NCI-H524 (cell line): ENCODE results near the gene SAYSD1.

ENCODE experiments used
- DNase-seq, 2 experiments: peaks; one replicate each; lab custom pipeline; 2025; lab: John Stamatoyannopoulos, UW

SAYSD1 gene

GRCh38 chr6:39058471-39059147 is 56.4 kb downstream of the SAYSD1 start:
- DNase-seq = no peak

GRCh38 chr6:39057251-39058155 is 57.5 kb downstream of the SAYSD1 start:
- DNase-seq = no peak

- DNase-seq = no peak
These were observed 58.3 kb downstream of the SAYSD1 start for GRCh38 chr6:39056681-39057080.

GRCh38 chr6:39056191-39056590 is 58.8 kb downstream of the SAYSD1 start:
- no peak for DNase-seq

- DNase-seq = no peak
These were observed 59.3 kb downstream of the SAYSD1 start for GRCh38 chr6:39055661-39056060.

GRCh38 chr6:39054577-39055142 is 60.3 kb downstream of the SAYSD1 start:
- no peak for DNase-seq
